ENCODE measurements around the gene NEK1.

DNA sequence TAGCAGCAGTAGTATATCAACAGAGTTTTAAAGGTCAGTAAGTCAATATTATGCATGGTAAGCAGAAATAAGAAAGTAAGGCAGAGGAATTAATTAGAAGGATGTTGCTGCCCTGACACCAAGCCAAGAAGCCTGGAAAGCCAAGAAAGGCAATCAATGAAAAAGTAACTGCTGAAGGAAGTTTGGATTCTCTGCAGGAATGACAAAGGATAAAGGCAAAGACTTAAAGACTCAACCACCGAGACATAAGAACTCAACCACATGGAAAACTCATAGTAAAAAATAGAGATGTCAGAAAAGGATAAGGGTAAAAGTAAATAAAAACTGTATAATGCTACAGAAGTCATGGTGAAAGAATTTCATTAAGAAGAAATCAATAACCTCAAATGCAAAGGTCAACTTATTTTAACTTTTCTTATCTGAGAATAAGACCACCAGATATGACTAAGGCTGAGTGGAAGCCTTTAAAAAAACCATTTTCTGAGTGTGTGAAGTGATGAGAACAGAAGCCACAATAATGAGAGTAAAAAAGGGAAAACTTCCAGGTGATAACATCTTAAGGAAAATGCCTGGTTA lies 55.2 kb downstream of the NEK1 start:
- TF ChIP-seq, protein P1, sequence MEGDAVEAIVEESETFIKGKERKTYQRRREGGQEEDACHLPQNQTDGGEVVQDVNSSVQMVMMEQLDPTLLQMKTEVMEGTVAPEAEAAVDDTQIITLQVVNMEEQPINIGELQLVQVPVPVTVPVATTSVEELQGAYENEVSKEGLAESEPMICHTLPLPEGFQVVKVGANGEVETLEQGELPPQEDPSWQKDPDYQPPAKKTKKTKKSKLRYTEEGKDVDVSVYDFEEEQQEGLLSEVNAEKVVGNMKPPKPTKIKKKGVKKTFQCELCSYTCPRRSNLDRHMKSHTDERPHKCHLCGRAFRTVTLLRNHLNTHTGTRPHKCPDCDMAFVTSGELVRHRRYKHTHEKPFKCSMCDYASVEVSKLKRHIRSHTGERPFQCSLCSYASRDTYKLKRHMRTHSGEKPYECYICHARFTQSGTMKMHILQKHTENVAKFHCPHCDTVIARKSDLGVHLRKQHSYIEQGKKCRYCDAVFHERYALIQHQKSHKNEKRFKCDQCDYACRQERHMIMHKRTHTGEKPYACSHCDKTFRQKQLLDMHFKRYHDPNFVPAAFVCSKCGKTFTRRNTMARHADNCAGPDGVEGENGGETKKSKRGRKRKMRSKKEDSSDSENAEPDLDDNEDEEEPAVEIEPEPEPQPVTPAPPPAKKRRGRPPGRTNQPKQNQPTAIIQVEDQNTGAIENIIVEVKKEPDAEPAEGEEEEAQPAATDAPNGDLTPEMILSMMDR (IDR thresholded peaks at IDR 0.05; ENCODE audit: borderline replicate concordance, extremely low read depth, low read length, poor library complexity, severe bottlenecking) = no peak
- no peak for TF ChIP-seq EZH2 (IDR thresholded peaks at IDR 0.05; ENCODE audit: borderline replicate concordance, low read depth, low read length, severe bottlenecking)
